HepG2 (cell line): ENCODE measurements around the gene NRAP. TPM values are rescaled to one million over a fixed set of nuclear protein-coding genes. Genes with fewer than 3 reads are reported as not detected.
A peak's percentile ranks its signal among the peaks of the same experiment; 100 is the strongest.

Experiments used
- ADNP ChIP-seq: sonication (generic); formaldehyde crosslinking; IDR thresholded peaks from 2 replicates; pipeline ENCODE4 v1.4.0; 2020; ENCODE audit warnings: missing genetic modification reagents
- ATF2 ChIP-seq: sonication (generic); formaldehyde crosslinking; IDR thresholded peaks from 2 replicates; pipeline ENCODE4 v1.4.0; 2020; ENCODE audit warnings: missing genetic modification reagents
- CENPT ChIP-seq: sonication (generic); formaldehyde crosslinking; IDR thresholded peaks from 2 replicates; pipeline ENCODE4 v1.8.0; 2022; ENCODE audit warnings: low read depth, mild to moderate bottlenecking, moderate library complexity, missing genetic modification reagents
- CREB1 ChIP-seq, 2 experiments: fragments of 450-650 bp in 1 of 2; IDR thresholded peaks; 2 replicates each; pipeline ENCODE4 v1.6.1; 2016 to 2017; ENCODE audit warnings: control low read depth in 1 of 2, mild to moderate bottlenecking in 1 of 2, missing compliant biosample characterization in 1 of 2, missing genetic modification characterization in 1 of 2
- DNMT1 ChIP-seq: sonication (generic); formaldehyde crosslinking; IDR thresholded peaks from 2 replicates; pipeline ENCODE4 v1.5.1; 2020; ENCODE audit warnings: mild to moderate bottlenecking, missing genetic modification reagents
- FOXM1 ChIP-seq: sonication (generic); formaldehyde crosslinking; IDR thresholded peaks from 2 replicates; pipeline ENCODE4 v1.5.0; 2020; ENCODE audit warnings: missing genetic modification reagents
- HMGXB4 ChIP-seq, 2 experiments: sonication (generic) in 1 of 2; formaldehyde crosslinking in 1 of 2; IDR thresholded peaks; 2 replicates each; pipeline versions ENCODE4 v1.4.0 to v1.6.1; 2018 to 2020; ENCODE audit warnings: missing genetic modification reagents in 2 of 2, borderline replicate concordance in 1 of 2, low read depth in 1 of 2, mild to moderate bottlenecking in 1 of 2, missing biosample characterization in 1 of 2
- IRF2 ChIP-seq: IDR thresholded peaks from 2 replicates; pipeline ENCODE4 v1.6.1; 2018; ENCODE audit warnings: missing genetic modification reagents, missing compliant biosample characterization
- MXD4 ChIP-seq: IDR thresholded peaks from 2 replicates; pipeline ENCODE4 v1.6.1; 2016; ENCODE audit warnings: mild to moderate bottlenecking, missing biosample characterization, missing genetic modification reagents
- TFAP4 ChIP-seq: sonication (generic); IDR thresholded peaks from 2 replicates; pipeline ENCODE4 v1.6.1; 2016; ENCODE audit warnings: low read depth, borderline replicate concordance
- U2AF1 ChIP-seq: fragments of 200-400 bp; formaldehyde crosslinking; optimal IDR thresholded peaks from 2 replicates; pipeline ENCODE3; 2017; ENCODE audit warnings: mild to moderate bottlenecking, low read depth, low read length
- ZBTB2 ChIP-seq: sonication (generic); formaldehyde crosslinking; IDR thresholded peaks from 2 replicates; pipeline ENCODE4 v1.8.0; 2022; ENCODE audit warnings: low read depth, missing genetic modification reagents
- ZFP62 ChIP-seq: sonication (generic); formaldehyde crosslinking; IDR thresholded peaks from 2 replicates; pipeline ENCODE4 v1.4.0; 2020; ENCODE audit warnings: missing genetic modification reagents
- ZFP82 ChIP-seq: sonication (generic); formaldehyde crosslinking; IDR thresholded peaks from 2 replicates; pipeline ENCODE4 v1.5.1; 2020; ENCODE audit warnings: mild to moderate bottlenecking, missing genetic modification reagents, borderline replicate concordance
- ZNF18 ChIP-seq: sonication (generic); formaldehyde crosslinking; IDR thresholded peaks from 2 replicates; pipeline ENCODE4 v1.8.0; 2022; ENCODE audit warnings: mild to moderate bottlenecking, missing genetic modification reagents; ENCODE audit not compliant: insufficient replicate concordance
- ZNF207 ChIP-seq: fragments of 450-650 bp; IDR thresholded peaks from 2 replicates; pipeline ENCODE4 v1.6.1; 2016; ENCODE audit warnings: antibody characterized with exemption, borderline replicate concordance
- ZNF44 ChIP-seq: sonication (generic); formaldehyde crosslinking; IDR thresholded peaks from 2 replicates; pipeline ENCODE4 v1.5.1; 2020; ENCODE audit warnings: mild to moderate bottlenecking, missing genetic modification reagents
- ZNF570 ChIP-seq: sonication (generic); formaldehyde crosslinking; IDR thresholded peaks from 2 replicates; pipeline ENCODE4 v1.4.0; 2020; ENCODE audit warnings: mild to moderate bottlenecking, missing genetic modification reagents, borderline replicate concordance
- ZNF614 ChIP-seq: IDR thresholded peaks from 2 replicates; pipeline ENCODE4 v1.6.1; 2018; ENCODE audit warnings: missing biosample characterization, missing genetic modification reagents, inconsistent platforms, borderline replicate concordance
- ZNF781 ChIP-seq: sonication (generic); formaldehyde crosslinking; IDR thresholded peaks from 2 replicates; pipeline ENCODE4 v1.5.1; 2020; ENCODE audit warnings: borderline replicate concordance, mild to moderate bottlenecking, missing genetic modification reagents; ENCODE audit errors: not compliant biosample characterization
- ZNF878 ChIP-seq: sonication (generic); formaldehyde crosslinking; IDR thresholded peaks from 2 replicates; pipeline ENCODE4 v1.8.1; 2023; ENCODE audit warnings: mild to moderate bottlenecking, missing genetic modification reagents, moderate library complexity
- polyA plus RNA-seq, 8 experiments: library from polyadenylated mRNA; depleted of rRNA in 3 of 8; stranded (reverse) in 7 of 8; unstranded in 1 of 8; fragments of >200 nt; fragmentation: Illumina TruSeq in 4 of 8; extraction: Trizol in 4 of 8; gene quantifications; 2 replicates each; pipeline versions ENCODE4 v1.2.1 to v1.2.3, GENCODE V29; 2011 to 2016; ENCODE audit warnings: low read depth in 4 of 8, missing spikeins in 1 of 8, mixed read lengths in 1 of 8; ENCODE audit not compliant: insufficient read depth in 1 of 8
- total RNA-seq, 5 experiments: library from RNA; depleted of rRNA; stranded (reverse); fragments of >200 nt; fragmentation: Illumina TruSeq; extraction: Trizol; gene quantifications; 2 replicates each; pipeline ENCODE4 v1.2.3, GENCODE V29; 2016; ENCODE audit warnings: low read depth in 1 of 5

The NRAP gene
- total and polyA plus RNA-seq, 2 of the 13 experiments (the other 11 are each of a cell fraction or from before 2014, with no cell fraction given): not detected

- no peak for TF ChIP-seq ZNF18
- TF ChIP-seq ZNF207: no peak
- TF ChIP-seq CENPT (CRISPR knock-in tag): no peak
- TF ChIP-seq ZNF614 (CRISPR knock-in tag): 0 out of 2 replicates have a peak, but pooled peaks have one; percentile 26
- TF ChIP-seq U2AF1: peak; percentile 2
- no peak for TF ChIP-seq ZNF781
- TF ChIP-seq ZBTB2 (CRISPR knock-in tag): no peak
- no peak for TF ChIP-seq ZNF570
- TF ChIP-seq ATF2 (CRISPR knock-in tag): no peak; the same call in 1 of the 2 replicates
- no peak for TF ChIP-seq DNMT1
- TF ChIP-seq ADNP (CRISPR knock-in tag): no peak
- no peak for TF ChIP-seq IRF2
- TF ChIP-seq ZNF878 (CRISPR knock-in tag): no peak
- peak; percentile 49; the same call in 1 of the 2 replicates for TF ChIP-seq CREB1 (IDR thresholded peaks at IDR 0.05)
- TF ChIP-seq CREB1 (CRISPR knock-in tag; IDR thresholded peaks at IDR 0.05): no peak
- no peak for TF ChIP-seq MXD4 (CRISPR knock-in tag)
- TF ChIP-seq TFAP4: no peak
- no peak for TF ChIP-seq ZNF44
- TF ChIP-seq ZFP62 (CRISPR knock-in tag): no peak
- no peak for TF ChIP-seq ZFP82 (CRISPR knock-in tag)
- TF ChIP-seq FOXM1 (CRISPR knock-in tag): no peak
- no peak for TF ChIP-seq HMGXB4 (CRISPR knock-in tag; IDR thresholded peaks at IDR 0.05; ENCODE audit: borderline replicate concordance in 1 of 2, low read depth in 1 of 2)
These were observed 16.6 kb upstream of the NRAP start (continued) for GRCh38 chr10:113680190-113681111.
